ENCODE data around the gene TWSG1.

DNA sequence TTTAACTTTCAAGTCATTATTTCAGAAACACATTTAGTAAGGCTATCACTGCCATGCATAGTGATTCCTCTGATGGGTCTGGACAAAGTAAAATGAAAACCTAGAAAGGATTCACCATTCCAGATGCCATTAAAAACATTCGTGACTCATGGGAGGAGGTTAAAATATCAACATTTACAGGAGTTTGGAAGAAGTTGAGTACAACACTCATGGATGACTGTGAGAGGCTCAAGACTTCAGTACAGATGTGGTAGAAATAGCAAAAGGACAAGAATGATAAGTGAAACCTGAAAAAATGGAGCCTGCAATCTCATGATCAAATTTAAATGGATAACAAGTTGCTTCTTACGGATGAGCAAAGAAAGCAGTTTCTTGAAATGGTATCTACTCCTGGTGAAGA lies 5.8 kb upstream of the TWSG1 start:
- no peak for TF ChIP-seq TAF1 (IDR thresholded peaks at IDR 0.05; ENCODE audit: borderline replicate concordance, insufficient read depth, low read length)
- TF ChIP-seq SIN3A (IDR thresholded peaks at IDR 0.05; ENCODE audit: borderline replicate concordance, insufficient read depth, low read length): no peak
- no peak for TF ChIP-seq POLR2AphosphoS5 (IDR thresholded peaks at IDR 0.05; ENCODE audit: low read depth, low read length)
- TF ChIP-seq, protein P1, sequence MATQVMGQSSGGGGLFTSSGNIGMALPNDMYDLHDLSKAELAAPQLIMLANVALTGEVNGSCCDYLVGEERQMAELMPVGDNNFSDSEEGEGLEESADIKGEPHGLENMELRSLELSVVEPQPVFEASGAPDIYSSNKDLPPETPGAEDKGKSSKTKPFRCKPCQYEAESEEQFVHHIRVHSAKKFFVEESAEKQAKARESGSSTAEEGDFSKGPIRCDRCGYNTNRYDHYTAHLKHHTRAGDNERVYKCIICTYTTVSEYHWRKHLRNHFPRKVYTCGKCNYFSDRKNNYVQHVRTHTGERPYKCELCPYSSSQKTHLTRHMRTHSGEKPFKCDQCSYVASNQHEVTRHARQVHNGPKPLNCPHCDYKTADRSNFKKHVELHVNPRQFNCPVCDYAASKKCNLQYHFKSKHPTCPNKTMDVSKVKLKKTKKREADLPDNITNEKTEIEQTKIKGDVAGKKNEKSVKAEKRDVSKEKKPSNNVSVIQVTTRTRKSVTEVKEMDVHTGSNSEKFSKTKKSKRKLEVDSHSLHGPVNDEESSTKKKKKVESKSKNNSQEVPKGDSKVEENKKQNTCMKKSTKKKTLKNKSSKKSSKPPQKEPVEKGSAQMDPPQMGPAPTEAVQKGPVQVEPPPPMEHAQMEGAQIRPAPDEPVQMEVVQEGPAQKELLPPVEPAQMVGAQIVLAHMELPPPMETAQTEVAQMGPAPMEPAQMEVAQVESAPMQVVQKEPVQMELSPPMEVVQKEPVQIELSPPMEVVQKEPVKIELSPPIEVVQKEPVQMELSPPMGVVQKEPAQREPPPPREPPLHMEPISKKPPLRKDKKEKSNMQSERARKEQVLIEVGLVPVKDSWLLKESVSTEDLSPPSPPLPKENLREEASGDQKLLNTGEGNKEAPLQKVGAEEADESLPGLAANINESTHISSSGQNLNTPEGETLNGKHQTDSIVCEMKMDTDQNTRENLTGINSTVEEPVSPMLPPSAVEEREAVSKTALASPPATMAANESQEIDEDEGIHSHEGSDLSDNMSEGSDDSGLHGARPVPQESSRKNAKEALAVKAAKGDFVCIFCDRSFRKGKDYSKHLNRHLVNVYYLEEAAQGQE (IDR thresholded peaks at IDR 0.05; ENCODE audit: insufficient read depth in 1 of 2, low read depth in 2 of 2, low read length in 2 of 2): no peak
- TF ChIP-seq FOXP2 (optimal IDR thresholded peaks at IDR 0.05; ENCODE audit: borderline replicate concordance, extremely low read depth, extremely low read length, insufficient read depth): no peak
